ENCODE results near the gene ARPC1B. TPM values are rescaled to one million over a fixed set of nuclear protein-coding genes. Genes with fewer than 3 reads are reported as not detected.

ARPC1B gene
- total and polyA plus RNA-seq, 2 donors (not counting 1 experiment from before 2014, with no cell fraction given) = 142 to 563 TPM

- H3K4me3 ChIP-seq (ENCODE audit: control extremely low read depth in 1 of 5, extremely low read depth in 1 of 5, insufficient read depth in 1 of 5, low read depth in 2 of 5, low read length in 4 of 5) = no peak overlapping the region
- H3K79me2 ChIP-seq (ENCODE audit: control insufficient read depth, insufficient read depth, low read length) = peaks cover 47% of the 10 kb centered on the region
- intact Hi-C loops (cut with micrococcal nuclease) = loop anchor here (10.0 kb wide), 3 partner anchors 102 to 228 kb away; partner anchors contain the start of genes FAM200A, SMURF1, ZNF655 and ZNF789
- peak overlapping the region; percentile 78 for H3K4me3 Mint-ChIP-seq
- no peaks in the 10 kb centered on the region for H3K27me3 Mint-ChIP-seq
- H3K27ac Mint-ChIP-seq = no peak overlapping the region
- peaks cover 20 to 26% of the 10 kb centered on the region in 2 donors for H3K4me1 ChIP-seq (ENCODE audit: control insufficient read depth in 2 of 2, insufficient read depth in 2 of 2, low read length in 2 of 2)
- peaks cover 31% of the 10 kb centered on the region for H4K20me1 ChIP-seq (ENCODE audit: control insufficient read depth, insufficient read depth, low read length, poor library complexity, severe bottlenecking)
- H2AFZ ChIP-seq (ENCODE audit: insufficient read depth, low read depth, low read length, poor library complexity, severe bottlenecking) = no peak overlapping the region
- TF ChIP-seq EZH2 (IDR thresholded peaks at IDR 0.05; ENCODE audit: borderline replicate concordance, insufficient read depth, low read depth, low read length, poor library complexity, severe bottlenecking) (no peak), CTCF (IDR thresholded peaks at IDR 0.05) (no peak)
- H3K4me2 ChIP-seq (replicated peaks; ENCODE audit: low read depth, low read length, poor library complexity, severe bottlenecking) = no peak overlapping the region
- ChIA-PET CTCF (interaction anchor here (0.8 to 1.2 kb wide), 3 partner anchors 11 to 21 kb away, joined by 3 to 4 read pairs (median 4); no protein-coding TSS in a partner anchor), POLR2A (interaction anchor here (4.0 kb wide), 1 partner anchor 35 kb away, joined by 33 read pairs; the partner anchor contains the start of genes BUD31 and PDAP1)
- DNase-seq (no peak), ATAC-seq (ENCODE audit: low read depth) (no peak)
- H3K9me3 Mint-ChIP-seq (ENCODE audit: insufficient read depth) = no peaks in the 10 kb centered on the region
- H3K27ac ChIP-seq (ENCODE audit: low read length in 2 of 2) = no peak overlapping the region
- H3K36me3 ChIP-seq (replicated peaks in 1 of 2; ENCODE audit: control extremely low read depth in 1 of 2, control insufficient read depth in 1 of 2, extremely low read depth in 1 of 2, insufficient read depth in 2 of 2, low read length in 1 of 2) = peaks cover 0 to 7% of the 10 kb centered on the region in 2 experiments
- peaks cover 9% of the 10 kb centered on the region for H3K4me1 Mint-ChIP-seq
- H3K27me3 ChIP-seq (replicated peaks in 1 of 4; ENCODE audit: control extremely low read depth in 1 of 4, control insufficient read depth in 3 of 4, insufficient read depth in 4 of 4, low read length in 3 of 4) = no peaks in the 10 kb centered on the region
- WGBS (ENCODE audit: insufficient coverage) = 94% methylated on average over 17 of the region's 21 CpGs
- H3K9me3 ChIP-seq (ENCODE audit: control extremely low read depth in 1 of 3, control insufficient read depth in 2 of 3, insufficient read depth in 1 of 3, low read length in 2 of 3) = no peaks in the 10 kb centered on the region
- no peak overlapping the region for H3K9ac ChIP-seq (ENCODE audit: low read length)
Measured at GRCh38 chr7:99372275-99373090, 2.0 kb upstream of the ARPC1B start.

Data from B cell (primary cell).